ENCODE data around the gene MMP13.
"Not testable (repeated sequence)": the region's sequence is repeated elsewhere in the genome, so short reads cannot be mapped to it uniquely, and the experiment has no call there.

MMP13 gene

DNA sequence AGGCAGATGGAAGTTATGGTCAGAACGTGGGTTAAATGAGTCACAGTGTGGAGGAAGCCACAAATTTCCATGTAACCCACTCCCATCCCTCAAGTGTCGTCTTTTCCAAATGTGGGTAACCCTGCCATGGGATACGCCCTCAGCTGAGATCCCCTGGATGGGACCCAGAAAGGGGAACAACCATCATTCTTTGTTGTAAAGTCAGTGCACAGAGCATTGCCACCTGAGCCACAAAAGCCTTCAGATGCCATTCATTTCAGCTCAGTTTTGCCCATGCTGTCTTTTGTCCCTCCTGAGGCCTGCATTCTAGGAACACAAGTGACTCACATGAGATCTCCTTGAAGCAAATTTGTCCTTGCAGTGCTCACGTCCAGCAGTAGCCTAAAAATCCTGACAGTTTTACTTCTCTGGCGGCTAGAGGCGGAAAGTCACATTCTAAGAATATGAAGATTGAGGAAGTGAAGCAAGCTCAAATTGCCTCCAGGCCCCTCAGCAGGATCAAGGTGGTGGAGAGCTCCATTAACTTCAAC, 30.6 kb downstream of the MMP13 start:
- TF ChIP-seq POLR2AphosphoS5 (IDR thresholded peaks at IDR 0.05; ENCODE audit: borderline replicate concordance, low read depth, low read length) (no peak), EZH2 (IDR thresholded peaks at IDR 0.05) (no peak), FOXP2 (optimal IDR thresholded peaks at IDR 0.05; ENCODE audit: control extremely low read depth, extremely low read length, insufficient read depth) (no peak)
- no peak for DNase-seq (ENCODE audit: low read depth, low spot score)
- no peak overlapping the region for H3K9ac ChIP-seq (ENCODE audit: insufficient read length)
- H3K36me3 ChIP-seq (ENCODE audit: insufficient read depth, low read length), result no peaks in the 10 kb centered on the region
- no peak overlapping the region; the same call in 1 of the 2 replicates for H3K4me3 ChIP-seq
- H3K27ac ChIP-seq, result no peak overlapping the region
- no peaks in the 10 kb centered on the region for H3K9me3 ChIP-seq (ENCODE audit: low read depth, low read length)

DNA sequence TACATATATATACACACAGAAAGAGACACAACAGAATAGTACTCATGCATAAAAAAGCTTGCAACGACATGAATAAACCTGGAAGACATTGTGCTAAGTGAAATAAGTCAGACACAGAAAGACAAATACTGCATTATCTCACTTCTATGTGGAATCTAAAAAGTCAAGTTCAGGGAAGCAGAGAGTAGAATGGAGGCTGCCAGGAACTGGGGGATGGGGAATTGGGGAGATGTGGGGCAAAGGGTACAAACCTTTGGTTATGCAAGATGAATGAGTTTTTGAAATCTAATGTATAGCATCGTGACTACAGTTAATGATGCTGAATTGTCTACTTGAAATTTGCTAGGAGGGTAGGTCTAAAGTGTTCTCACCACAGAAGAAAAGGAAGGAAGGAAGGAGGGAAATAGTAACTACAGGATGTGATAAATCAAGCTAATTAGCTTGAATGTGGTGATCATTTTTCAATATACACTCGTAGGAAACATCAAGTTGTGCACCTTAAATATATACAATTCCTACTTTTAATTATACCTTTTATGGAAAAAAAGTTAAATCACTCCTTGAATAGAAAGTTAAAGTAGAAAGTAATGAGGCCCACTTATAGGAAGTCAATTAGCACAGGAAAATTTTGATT, 33.8 kb downstream of the MMP13 start:
- Histone ChIP-seq H3K9ac (ENCODE audit: insufficient read length) (no peak overlapping the region), H3K27ac (no peak overlapping the region), H3K36me3 (ENCODE audit: insufficient read depth, low read length) (no peaks in the 10 kb centered on the region), H3K4me3 (no peak overlapping the region), H3K9me3 (ENCODE audit: low read depth, low read length) (no peaks in the 10 kb centered on the region)
- no peak for DNase-seq (ENCODE audit: low read depth, low spot score)
- TF ChIP-seq EZH2 (IDR thresholded peaks at IDR 0.05) (no peak), FOXP2 (optimal IDR thresholded peaks at IDR 0.05; ENCODE audit: control extremely low read depth, extremely low read length, insufficient read depth) (no peak), POLR2AphosphoS5 (IDR thresholded peaks at IDR 0.05; ENCODE audit: borderline replicate concordance, low read depth, low read length) (no peak)

DNA sequence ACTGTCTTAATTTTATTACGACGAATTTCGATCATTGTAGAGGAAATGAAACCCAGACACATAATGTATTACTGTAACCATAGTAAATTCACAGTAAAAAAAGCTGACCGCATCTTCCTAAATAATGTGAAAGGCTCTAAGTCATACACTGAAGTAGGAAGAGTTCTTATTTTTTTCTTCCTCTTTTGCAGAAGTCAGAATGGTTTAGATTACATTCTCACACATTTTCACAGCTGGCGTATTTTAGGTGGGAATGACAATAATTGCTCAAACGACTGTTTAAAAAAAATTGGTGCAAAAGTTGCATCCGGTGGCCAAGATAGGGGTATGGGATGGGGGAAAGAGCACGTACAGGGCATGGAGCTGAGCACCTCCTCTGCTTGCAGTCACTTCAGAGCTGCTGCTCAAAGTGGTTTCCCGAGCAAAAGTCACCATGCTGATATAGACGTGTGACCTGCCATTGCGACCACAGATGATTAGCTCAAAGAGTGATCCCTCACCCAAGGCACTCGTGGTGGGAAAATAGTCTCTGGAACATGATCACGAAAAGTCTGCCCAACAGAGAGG, 35.3 kb downstream of the MMP13 start:
- H3K9me3 ChIP-seq (ENCODE audit: low read depth, low read length), result no peaks in the 10 kb centered on the region
- H3K36me3 ChIP-seq (ENCODE audit: insufficient read depth, low read length), result no peaks in the 10 kb centered on the region
- H3K9ac ChIP-seq (ENCODE audit: insufficient read length), result no peak overlapping the region
- no peak for TF ChIP-seq FOXP2 (optimal IDR thresholded peaks at IDR 0.05; ENCODE audit: control extremely low read depth, extremely low read length, insufficient read depth)
- no peak overlapping the region for H3K4me3 ChIP-seq
- no peak for DNase-seq (ENCODE audit: low read depth, low spot score)
- H3K27ac ChIP-seq, result no peak overlapping the region

DNA sequence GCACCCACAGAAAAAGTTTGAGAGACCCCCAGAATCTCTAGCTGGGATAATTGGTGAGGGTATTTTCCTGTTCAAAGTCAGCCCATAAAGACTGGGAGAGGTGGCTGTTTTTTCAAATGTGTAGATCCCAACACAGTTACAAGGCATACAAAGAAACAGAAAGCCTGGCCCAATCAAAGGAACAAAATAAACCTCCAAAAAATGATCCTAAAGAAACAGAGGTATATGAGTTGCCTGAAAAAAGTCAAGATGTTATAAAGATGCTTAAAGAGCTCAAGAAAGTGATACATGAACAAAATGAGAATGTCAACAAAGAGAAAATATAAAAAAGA, 40.5 kb downstream of the MMP13 start:
- TF ChIP-seq POLR2AphosphoS5 (IDR thresholded peaks at IDR 0.05; ENCODE audit: borderline replicate concordance, low read depth, low read length), result no peak
- Histone ChIP-seq H3K36me3 (ENCODE audit: insufficient read depth, low read length) (no peaks in the 10 kb centered on the region), H3K4me3 (no peak overlapping the region), H3K9ac (ENCODE audit: insufficient read length) (no peak overlapping the region), H3K27ac (no peak overlapping the region), H3K9me3 (ENCODE audit: low read depth, low read length) (no peaks in the 10 kb centered on the region)
- no peak for DNase-seq (ENCODE audit: low read depth, low spot score)

DNA sequence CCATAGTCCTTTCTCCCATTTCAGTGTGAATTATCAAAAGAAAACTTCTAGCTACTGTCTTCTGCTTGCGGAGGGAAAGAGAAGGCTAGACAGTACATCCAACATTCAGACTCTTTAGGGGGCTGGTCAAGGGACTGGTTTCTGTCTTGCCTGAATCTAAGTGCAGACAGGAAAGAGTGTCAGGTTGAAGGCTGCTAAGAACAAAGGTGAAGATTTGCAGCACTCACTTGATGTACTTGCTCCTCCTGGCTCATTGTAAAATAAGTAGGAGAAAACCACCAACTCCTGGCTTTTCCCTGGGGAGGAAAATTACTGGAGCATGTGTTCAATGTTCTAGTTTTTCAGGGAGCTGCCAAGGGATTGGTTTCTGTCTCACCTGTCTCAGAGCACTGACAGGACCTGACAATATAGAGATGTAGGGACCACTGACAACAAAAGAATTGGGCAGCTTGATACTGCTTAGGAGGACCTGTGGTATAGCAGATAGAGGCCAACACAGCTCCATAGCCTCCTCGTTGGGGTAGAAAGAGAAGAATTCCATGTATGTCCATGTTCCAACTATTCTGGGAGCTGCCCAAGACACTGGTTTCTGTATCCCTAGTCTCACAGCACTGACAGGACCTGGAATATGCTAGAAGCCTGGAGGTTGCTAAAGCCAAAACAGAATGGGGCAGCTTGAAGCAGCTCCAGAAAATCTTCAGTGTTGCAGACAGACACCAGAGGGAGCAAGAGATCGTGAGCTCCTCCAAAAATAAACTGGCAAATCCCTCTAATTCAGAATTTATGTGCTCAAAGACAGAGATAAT, 41.1 kb downstream of the MMP13 start:
- H3K9ac ChIP-seq (ENCODE audit: insufficient read length), result no peak overlapping the region
- no peak for TF ChIP-seq EZH2 (IDR thresholded peaks at IDR 0.05)
- TF ChIP-seq FOXP2 (optimal IDR thresholded peaks at IDR 0.05; ENCODE audit: control extremely low read depth, extremely low read length, insufficient read depth), result no peak
- TF ChIP-seq POLR2AphosphoS5 (IDR thresholded peaks at IDR 0.05; ENCODE audit: borderline replicate concordance, low read depth, low read length), result no peak
- no peak overlapping the region for H3K4me3 ChIP-seq
- H3K36me3 ChIP-seq (ENCODE audit: insufficient read depth, low read length), result no peaks in the 10 kb centered on the region
- no peak for DNase-seq (ENCODE audit: low read depth, low spot score)
- H3K9me3 ChIP-seq (ENCODE audit: low read depth, low read length), result no peaks in the 10 kb centered on the region
- no peak overlapping the region for H3K27ac ChIP-seq

DNA sequence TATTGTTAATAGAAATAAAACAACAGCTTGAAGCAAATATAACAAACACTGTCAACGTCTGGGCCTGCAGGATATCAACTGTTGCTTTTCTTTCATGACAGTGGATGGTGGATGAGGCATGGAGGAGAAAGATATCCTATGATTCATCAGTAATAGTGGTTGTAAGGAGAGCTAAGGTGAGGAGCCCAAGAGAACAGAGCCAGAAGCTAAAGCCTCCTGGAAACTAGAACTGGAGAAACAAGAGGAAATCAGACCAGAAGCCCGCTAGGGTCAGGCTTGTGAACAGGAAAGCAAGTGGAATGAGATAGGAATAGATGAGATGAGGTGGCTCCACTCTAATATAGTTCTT, 43.1 kb downstream of the MMP13 start:
- DNase-seq (ENCODE audit: low read depth, low spot score), result no peak
- no peak for TF ChIP-seq FOXP2 (optimal IDR thresholded peaks at IDR 0.05; ENCODE audit: control extremely low read depth, extremely low read length, insufficient read depth)
- no peak for TF ChIP-seq EZH2 (IDR thresholded peaks at IDR 0.05)
- no peak for TF ChIP-seq POLR2AphosphoS5 (IDR thresholded peaks at IDR 0.05; ENCODE audit: borderline replicate concordance, low read depth, low read length)
- H3K4me3 ChIP-seq, result no peak overlapping the region
- no peak overlapping the region for H3K27ac ChIP-seq
- H3K9ac ChIP-seq (ENCODE audit: insufficient read length), result no peak overlapping the region
- H3K9me3 ChIP-seq (ENCODE audit: low read depth, low read length), result no peaks in the 10 kb centered on the region
- H3K36me3 ChIP-seq (ENCODE audit: insufficient read depth, low read length), result no peaks in the 10 kb centered on the region

DNA sequence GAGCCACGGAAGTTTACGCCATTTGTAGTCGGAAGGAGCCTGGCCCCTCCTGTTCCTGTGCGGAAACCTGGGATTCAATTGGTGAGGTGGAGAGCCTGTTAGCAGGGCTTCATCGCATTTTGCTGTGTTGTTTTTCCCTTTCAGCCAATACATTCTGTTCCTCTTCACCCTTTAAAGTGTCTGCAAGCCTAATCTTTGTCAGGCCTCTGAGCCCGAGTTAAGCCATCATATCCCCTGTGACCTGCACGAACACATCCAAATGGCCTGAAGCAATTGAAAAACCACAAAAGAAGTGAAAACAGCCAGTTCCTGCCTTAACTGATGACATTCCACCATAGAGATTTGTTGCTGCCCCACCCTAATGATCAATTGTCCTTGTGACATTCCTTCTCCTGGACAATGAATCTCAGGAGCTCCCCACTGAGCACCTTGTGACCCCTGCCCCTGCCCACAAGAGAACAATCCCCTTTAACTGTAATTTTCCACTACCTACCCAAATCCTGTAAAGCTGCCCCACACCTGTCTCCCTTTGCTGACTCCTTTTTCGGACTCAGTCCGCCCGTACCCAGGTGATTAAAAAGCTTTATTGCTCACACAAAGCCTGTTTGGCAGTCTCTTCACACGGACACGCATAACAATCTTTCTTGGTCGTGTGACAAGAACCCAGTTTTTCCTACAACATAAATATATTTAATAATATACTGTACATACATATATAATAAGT, 43.6 kb downstream of the MMP13 start:
- Histone ChIP-seq H3K9me3 (ENCODE audit: low read depth, low read length) (no peaks in the 10 kb centered on the region), H3K36me3 (ENCODE audit: insufficient read depth, low read length) (no peaks in the 10 kb centered on the region), H3K27ac (no peak overlapping the region), H3K4me3 (no peak overlapping the region), H3K9ac (ENCODE audit: insufficient read length) (no peak overlapping the region)
- no peak for TF ChIP-seq POLR2AphosphoS5 (IDR thresholded peaks at IDR 0.05; ENCODE audit: borderline replicate concordance, low read depth, low read length)
- no peak for TF ChIP-seq EZH2 (IDR thresholded peaks at IDR 0.05)
- no peak for TF ChIP-seq FOXP2 (optimal IDR thresholded peaks at IDR 0.05; ENCODE audit: control extremely low read depth, extremely low read length, insufficient read depth)
- no peak for DNase-seq (ENCODE audit: low read depth, low spot score)

DNA sequence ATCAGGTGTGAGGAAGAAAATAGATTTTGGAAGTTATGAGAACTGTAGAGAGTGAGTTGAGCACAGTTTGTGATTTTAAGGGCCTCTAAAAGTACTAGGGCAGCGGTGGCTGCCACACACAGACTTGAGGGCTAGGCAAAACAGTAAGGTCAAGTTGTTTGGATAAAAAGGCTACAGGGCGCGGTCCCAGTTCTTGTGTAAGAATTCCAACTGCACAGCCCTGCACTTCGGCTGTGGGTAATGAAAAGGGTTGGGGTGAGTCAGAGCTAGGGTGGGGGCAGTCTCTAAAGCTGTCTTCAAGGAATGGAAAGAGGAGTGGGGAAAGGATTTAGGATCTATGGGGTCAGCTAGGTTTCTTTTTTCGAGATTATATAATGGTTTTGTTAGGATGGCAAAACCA, 49.7 kb downstream of the MMP13 start:
- H3K4me3 ChIP-seq; DNase-seq (ENCODE audit: low read depth, low spot score); H3K9ac ChIP-seq (ENCODE audit: insufficient read length); H3K9me3 ChIP-seq (ENCODE audit: low read depth, low read length); H3K27ac ChIP-seq; H3K36me3 ChIP-seq (ENCODE audit: insufficient read depth, low read length): not testable (repeated sequence)

DNA sequence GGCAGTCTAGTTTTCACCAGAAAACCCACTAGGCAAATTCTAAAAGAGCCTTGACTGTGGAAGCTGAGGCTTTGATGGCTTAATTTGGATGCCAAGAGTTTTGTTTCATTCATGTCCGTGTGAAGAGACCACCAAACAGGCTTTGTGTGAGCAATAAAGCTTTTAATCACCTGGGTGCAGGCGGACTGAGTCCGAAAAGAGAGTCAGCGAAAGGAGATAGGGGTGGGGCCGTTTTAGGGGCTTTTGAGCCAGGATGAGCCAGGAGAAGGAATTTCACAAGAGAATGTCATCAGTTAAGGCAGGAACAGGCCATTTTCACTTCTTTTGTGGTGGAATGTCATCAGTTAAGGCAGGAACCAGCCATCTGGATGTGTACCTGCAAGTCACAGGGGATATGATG, 51.6 kb downstream of the MMP13 start:
- not testable (repeated sequence) for H3K36me3 ChIP-seq (ENCODE audit: insufficient read depth, low read length); H3K27ac ChIP-seq; DNase-seq (ENCODE audit: low read depth, low spot score); H3K4me3 ChIP-seq; H3K9me3 ChIP-seq (ENCODE audit: low read depth, low read length); H3K9ac ChIP-seq (ENCODE audit: insufficient read length)

Measured in SK-N-MC (cell line).